Measurements from ENCODE around the gene F2RL3. TPM values are rescaled to one million over a fixed set of nuclear protein-coding genes. Genes with fewer than 3 reads are reported as not detected.

F2RL3 gene
- not detected in 2 replicates for total RNA-seq (ENCODE audit: low replicate concordance)
- long read RNA-seq = 0 reads

DNA sequence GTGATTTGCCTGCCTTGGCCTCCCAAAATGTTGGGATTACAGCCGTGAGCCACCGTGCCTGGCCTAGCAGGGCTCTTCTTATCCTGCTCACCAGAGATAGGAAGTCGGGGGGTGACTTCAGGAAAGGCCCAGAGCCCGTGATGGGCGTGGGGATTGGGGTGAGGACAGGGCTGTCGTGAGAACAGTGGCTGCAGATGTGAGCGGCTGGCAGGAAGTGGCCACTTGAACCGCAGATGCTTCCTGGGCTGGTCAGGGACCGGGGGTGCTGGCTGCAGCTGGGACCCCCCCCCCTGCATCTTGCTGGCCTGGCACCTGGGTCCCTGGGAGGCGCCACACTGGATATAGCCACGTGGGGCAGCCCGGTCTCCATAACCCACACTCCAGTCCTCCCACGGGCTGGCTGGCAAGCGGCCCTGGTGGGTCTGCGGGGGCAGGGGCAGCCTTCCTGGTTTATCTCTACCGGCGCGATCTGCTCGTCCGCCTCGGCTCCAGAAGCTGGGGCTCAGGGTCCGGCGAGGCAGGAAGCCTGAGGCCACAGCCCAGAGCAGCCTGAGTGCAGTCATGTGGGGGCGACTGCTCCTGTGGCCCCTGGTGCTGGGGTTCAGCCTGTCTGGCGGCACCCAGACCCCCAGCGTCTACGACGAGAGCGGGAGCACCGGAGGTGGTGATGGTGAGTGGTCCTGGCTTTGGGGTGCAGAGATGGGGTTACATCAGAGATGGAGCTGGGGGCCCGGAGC is at the start of gene F2RL3:
Gene F2RL3, plus strand, starts transcription at position 371 of the 737 bp plus-strand sequence. Its CDS starts 191 bp downstream, at position 562.
- Mint-ChIP-seq H3K4me1 (ENCODE audit: unreplicated experiment) (no peaks in the 10 kb centered on the region), H3K9me3 (no peaks in the 10 kb centered on the region), H3K27ac (no peak within 1 kb of the TSS), H3K27me3 (no peaks in the 10 kb centered on the region), H3K36me3 (no peaks in the 10 kb centered on the region), H3K4me3 (no peak within 1 kb of the TSS)
- TF ChIP-seq, protein P1, sequence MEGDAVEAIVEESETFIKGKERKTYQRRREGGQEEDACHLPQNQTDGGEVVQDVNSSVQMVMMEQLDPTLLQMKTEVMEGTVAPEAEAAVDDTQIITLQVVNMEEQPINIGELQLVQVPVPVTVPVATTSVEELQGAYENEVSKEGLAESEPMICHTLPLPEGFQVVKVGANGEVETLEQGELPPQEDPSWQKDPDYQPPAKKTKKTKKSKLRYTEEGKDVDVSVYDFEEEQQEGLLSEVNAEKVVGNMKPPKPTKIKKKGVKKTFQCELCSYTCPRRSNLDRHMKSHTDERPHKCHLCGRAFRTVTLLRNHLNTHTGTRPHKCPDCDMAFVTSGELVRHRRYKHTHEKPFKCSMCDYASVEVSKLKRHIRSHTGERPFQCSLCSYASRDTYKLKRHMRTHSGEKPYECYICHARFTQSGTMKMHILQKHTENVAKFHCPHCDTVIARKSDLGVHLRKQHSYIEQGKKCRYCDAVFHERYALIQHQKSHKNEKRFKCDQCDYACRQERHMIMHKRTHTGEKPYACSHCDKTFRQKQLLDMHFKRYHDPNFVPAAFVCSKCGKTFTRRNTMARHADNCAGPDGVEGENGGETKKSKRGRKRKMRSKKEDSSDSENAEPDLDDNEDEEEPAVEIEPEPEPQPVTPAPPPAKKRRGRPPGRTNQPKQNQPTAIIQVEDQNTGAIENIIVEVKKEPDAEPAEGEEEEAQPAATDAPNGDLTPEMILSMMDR (conservative IDR thresholded peaks at IDR 0.05) = no peak
- no peak for DNase-seq (ENCODE audit: extremely low spot score, unreplicated experiment)

DNA sequence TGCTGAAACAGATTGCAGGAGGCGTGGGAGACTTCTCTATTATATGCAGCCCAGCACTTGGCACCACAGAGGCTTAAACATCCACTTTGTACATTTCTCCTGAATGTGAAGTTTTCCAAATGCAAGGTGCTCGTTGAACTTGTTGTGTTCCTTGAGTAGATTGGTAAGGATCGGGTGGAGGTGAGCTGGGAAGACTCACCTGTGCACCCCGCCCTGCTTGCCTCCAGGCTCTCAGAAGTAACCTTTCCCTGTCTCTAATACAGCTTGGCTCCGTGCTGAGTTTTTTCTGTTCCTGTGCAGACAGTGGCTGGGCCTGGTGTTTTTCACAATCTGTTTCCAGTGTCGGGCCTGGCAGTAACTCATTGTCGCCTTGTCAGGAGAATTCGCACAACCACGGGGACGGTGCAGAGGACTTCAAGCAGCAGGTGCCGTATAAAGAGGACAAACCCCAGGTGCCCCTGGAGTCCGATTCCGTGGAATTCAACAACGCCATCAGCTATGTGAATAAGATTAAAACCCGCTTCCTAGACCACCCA is 47.3 kb upstream of the F2RL3 start:
- no peaks in the 10 kb centered on the region for H3K9me3 Mint-ChIP-seq
- TF ChIP-seq, protein P1 (conservative IDR thresholded peaks at IDR 0.05) = no peak
- no peaks in the 10 kb centered on the region for H3K4me1 Mint-ChIP-seq (ENCODE audit: unreplicated experiment)
- no peaks in the 10 kb centered on the region for H3K27me3 Mint-ChIP-seq
- peaks cover 11% of the 10 kb centered on the region for H3K36me3 Mint-ChIP-seq
- H3K27ac Mint-ChIP-seq = no peak overlapping the region
- no peak overlapping the region for H3K4me3 Mint-ChIP-seq
- DNase-seq (ENCODE audit: extremely low spot score, unreplicated experiment) = no peak

DNA sequence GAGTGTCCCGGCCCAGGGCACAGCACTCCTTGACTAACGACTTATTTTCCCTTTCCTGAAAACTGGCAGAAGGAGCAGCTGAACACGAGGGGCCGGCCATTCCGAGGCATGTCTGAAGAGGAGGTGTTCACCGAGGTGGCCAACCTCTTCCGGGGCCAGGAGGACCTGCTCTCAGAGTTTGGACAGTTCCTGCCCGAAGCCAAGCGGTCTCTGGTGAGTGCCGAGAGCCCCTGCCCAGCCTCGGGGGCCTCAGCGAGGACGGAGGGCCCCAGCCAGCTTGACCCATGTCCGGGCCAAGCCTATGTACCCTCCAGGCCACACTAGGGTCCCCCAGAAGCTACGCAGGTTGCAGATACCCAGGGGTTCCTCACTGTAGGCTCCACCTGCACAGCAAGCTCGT is 41.9 kb upstream of the F2RL3 start:
- H3K27ac Mint-ChIP-seq = no peak overlapping the region
- peaks cover 14% of the 10 kb centered on the region for H3K36me3 Mint-ChIP-seq
- H3K4me3 Mint-ChIP-seq = no peak overlapping the region

DNA sequence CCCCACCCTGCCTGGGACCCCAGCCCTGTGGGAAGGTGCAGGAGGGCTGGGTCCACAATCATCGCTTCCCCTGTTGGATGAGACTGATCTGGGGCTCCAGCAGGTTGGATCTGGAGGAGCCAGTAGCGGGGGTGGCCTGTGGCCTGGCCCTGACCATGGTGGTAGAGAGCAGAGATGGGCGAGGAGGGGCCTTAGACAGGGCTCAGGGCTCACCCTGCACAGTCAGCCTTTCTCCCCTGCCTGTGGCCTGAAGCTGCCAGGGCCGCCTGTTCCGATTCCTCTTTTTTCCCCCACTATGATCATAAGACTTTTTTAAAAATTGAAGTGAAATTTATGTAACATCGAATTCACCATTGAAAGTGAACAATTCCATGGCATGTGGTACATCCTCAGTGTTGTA is 41.4 kb upstream of the F2RL3 start:
- Mint-ChIP-seq H3K27ac (no peak overlapping the region), H3K9me3 (no peaks in the 10 kb centered on the region), H3K36me3 (peaks cover 14% of the 10 kb centered on the region), H3K4me1 (ENCODE audit: unreplicated experiment) (no peaks in the 10 kb centered on the region), H3K27me3 (no peaks in the 10 kb centered on the region), H3K4me3 (no peak overlapping the region)
- TF ChIP-seq, protein P1 (conservative IDR thresholded peaks at IDR 0.05) = no peak
- DNase-seq (ENCODE audit: extremely low spot score, unreplicated experiment) = no peak

More for the DNA sequence above, 41.9 kb upstream of the F2RL3 start:
- TF ChIP-seq, protein P1 (conservative IDR thresholded peaks at IDR 0.05) = no peak
- Mint-ChIP-seq H3K27me3 (no peaks in the 10 kb centered on the region), H3K4me1 (ENCODE audit: unreplicated experiment) (no peaks in the 10 kb centered on the region), H3K9me3 (no peaks in the 10 kb centered on the region)
- DNase-seq (ENCODE audit: extremely low spot score, unreplicated experiment) = no peak

DNA sequence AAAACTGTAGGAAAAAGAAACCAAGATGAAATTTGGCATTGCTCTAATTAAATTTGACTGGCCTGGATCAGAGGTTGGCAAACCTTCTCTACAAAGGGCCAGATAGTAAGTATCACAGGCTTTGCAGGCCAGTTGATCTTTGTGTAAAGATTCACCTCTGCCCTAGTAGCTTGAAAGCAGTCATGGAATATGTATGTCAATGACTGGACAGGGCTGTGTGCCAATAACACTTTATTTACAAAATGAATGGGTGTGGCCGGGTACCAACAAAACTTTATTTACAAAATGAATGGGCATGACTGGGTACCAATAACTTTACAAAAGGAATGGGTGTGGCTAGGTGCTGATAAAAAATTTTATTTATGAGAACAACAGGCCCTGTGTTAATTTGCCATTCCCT is 39.6 kb upstream of the F2RL3 start:
- H3K9me3 Mint-ChIP-seq = no peaks in the 10 kb centered on the region
- H3K27me3 Mint-ChIP-seq = no peaks in the 10 kb centered on the region
- TF ChIP-seq, protein P1 (conservative IDR thresholded peaks at IDR 0.05) = no peak
- H3K36me3 Mint-ChIP-seq = peaks cover 14% of the 10 kb centered on the region
- H3K27ac Mint-ChIP-seq = no peak overlapping the region
- no peak for DNase-seq (ENCODE audit: extremely low spot score, unreplicated experiment)
- no peak overlapping the region for H3K4me3 Mint-ChIP-seq
- H3K4me1 Mint-ChIP-seq (ENCODE audit: unreplicated experiment) = no peaks in the 10 kb centered on the region

Data from type B pancreatic cell (in vitro differentiated cells).